GM12892 (cell line): ENCODE measurements around the gene IL4R.
"Not testable (repeated sequence)": the region's sequence is repeated elsewhere in the genome, so short reads cannot be mapped to it uniquely, and the experiment has no call there.

Source experiments
- DNase-seq: peaks from one replicate; pipeline ENCODE4 v3.0.0; 2011; ENCODE audit not compliant: insufficient read length
- FAIRE-seq: peaks from 2 replicates; lab custom pipeline; 2011; peaks lifted over from hg19 to GRCh38; lab: Jason Lieb, UNC
- POLR2A ChIP-seq: IDR thresholded peaks from 2 replicates; pipeline ENCODE4 v1.6.1; 2011; ENCODE audit warnings: low read depth, low read length, control low read depth
- POLR2AphosphoS5 ChIP-seq: IDR thresholded peaks from 2 replicates; pipeline ENCODE4 v1.6.1; 2011; ENCODE audit warnings: low read depth, low read length, control low read depth
- TAF1 ChIP-seq: IDR thresholded peaks from 2 replicates; pipeline ENCODE4 v1.6.1; 2011; ENCODE audit warnings: low read depth, mild to moderate bottlenecking, control low read depth, low read length, borderline replicate concordance

IL4R gene

DNA sequence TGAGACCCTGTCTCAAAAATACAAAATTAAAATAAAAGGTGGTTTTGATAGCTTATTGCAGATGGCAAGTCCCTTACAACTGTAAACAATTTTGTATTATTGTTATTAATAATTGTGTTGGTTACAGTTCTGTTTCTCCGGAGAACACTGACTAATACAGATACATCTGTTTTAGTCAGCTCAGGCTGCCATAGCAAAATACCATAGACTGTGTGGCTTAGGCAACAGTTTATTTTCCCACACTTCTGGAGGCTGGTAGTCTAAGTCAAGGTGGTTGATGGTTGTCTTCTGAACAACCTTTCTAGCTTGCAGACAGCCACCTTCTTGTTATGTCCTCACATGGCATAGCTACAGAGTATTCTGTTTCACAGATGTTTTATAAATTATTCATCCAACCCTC, 74.0 kb downstream of the IL4R start:
- no peak for TF ChIP-seq TAF1
- TF ChIP-seq POLR2A: no peak
- no peak for TF ChIP-seq POLR2AphosphoS5
- FAIRE-seq (peak; percentile 89), DNase-seq (no peak)

DNA sequence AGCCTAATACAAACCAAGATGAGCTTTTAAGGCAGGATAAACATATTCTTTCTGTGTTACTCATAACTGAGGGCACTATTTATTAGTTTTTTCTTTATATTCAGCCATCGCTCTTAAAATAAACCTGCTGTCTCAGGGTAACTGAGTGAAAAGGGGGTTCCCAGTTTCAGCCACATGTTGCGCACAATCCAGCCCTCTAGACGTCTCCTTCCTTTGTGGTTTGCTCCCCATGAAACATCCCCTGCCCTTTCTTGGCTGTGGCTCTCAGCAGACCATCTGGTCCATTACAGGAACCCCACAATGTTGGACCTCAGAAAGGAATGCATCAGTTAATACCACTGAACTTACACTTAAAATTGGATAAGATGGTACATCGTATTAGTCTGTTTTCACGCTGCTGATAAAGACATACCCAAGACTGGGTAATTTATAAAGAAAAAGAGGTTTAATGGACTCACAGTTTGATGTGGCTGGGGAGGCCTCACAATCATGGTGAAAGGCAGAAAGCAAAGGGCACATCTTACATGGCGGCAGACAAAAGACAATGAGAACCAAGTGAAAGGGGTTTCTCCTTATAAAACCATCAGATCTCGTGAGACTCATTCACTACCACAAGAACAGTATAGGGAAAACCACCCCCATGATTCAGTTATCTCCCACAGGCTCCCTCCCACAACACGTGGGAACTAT, 75.6 kb downstream of the IL4R start:
- FAIRE-seq: peak; percentile 89
- TF ChIP-seq TAF1 (no peak), POLR2A (no peak), POLR2AphosphoS5 (no peak)
- DNase-seq: no peak

DNA sequence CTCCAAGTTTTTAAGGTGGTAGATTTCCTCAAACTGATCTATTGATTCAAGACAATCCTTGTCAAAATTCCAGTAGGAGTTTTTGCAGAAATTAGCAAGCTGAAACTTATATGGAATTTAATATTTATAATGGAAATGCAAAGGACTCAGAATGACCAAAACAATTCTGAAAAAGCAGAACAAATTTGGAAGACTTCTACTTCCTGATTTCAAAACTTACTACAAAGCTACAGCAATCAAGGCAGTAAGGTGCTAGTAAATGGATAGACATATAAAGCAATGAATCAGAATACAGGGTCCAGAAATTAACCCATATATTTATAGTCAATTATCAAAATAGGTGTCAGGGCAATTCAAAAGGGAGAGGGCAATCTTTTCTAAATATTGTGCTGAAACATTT, 76.4 kb downstream of the IL4R start:
- TF ChIP-seq POLR2AphosphoS5: no peak
- no peak for TF ChIP-seq POLR2A
- TF ChIP-seq TAF1: no peak
- no peak for FAIRE-seq
- DNase-seq: no peak

DNA sequence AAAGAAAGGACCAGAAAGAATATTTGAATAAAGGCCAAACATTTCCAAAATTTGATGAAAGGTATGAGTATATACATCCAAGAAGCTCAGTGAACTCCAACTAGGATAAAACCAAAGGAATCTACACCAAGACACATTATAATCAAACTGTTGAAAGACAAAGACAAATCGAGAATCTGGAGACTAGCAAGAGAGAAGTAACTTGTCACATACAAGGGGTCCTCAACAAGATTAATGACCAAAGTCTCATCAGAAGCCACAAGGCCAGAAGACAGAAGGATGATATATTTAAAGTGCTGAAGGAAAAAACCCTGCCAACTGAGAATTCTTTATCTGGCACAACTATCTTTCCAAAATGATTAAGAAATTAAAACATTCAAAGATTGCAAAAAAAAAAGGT, 78.9 kb downstream of the IL4R start:
- FAIRE-seq (no peak), DNase-seq (no peak)
- TF ChIP-seq POLR2AphosphoS5 (no peak), TAF1 (no peak), POLR2A (no peak)

DNA sequence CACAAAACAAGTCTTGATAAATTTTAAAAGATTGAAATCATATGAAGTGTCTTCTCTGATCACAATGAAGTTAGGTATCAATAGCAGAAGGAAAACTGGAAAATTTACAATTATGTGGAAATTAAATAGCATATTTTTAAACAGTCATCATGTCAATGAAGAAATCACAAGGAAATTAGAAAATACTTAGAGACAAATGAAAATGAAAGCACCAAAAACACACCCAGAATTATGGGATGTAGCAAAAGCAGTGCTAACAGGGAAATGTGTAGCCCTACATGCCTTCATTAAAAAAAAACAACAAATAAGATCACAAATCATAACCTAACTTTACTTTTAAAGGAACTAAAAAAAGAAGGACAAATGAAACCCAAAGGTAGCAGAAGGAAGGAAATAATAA, 80.7 kb downstream of the IL4R start:
- FAIRE-seq: no peak
- no peak for DNase-seq
- TF ChIP-seq TAF1: no peak
- TF ChIP-seq POLR2AphosphoS5: no peak
- no peak for TF ChIP-seq POLR2A

DNA sequence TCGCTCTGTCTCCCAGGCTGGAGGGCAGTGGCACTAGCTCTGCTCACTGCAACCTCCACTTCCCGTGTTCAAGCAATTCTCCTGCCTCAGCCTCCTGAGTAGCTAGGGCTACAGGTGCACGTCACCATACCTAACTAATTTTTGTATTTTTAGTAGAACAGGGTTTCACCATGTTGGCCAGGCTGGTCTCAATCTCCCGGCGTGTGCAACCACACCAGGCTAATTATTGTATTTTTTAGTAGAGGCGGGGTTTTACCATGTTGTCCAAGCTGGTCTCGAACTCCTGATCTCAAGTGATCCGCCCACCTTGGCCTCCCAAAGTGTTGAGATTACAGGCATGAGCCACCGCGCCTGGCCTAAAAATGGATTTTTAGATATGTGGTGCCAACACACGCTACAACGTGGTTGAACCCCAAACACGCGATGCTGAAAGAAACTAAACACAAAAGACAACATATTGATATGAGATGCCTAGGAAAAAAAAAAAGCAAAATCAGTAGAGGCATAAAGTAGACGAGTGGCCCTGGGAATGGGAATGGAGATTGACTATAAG, 84.6 kb downstream of the IL4R start:
- not testable (repeated sequence) for DNase-seq, FAIRE-seq

DNA sequence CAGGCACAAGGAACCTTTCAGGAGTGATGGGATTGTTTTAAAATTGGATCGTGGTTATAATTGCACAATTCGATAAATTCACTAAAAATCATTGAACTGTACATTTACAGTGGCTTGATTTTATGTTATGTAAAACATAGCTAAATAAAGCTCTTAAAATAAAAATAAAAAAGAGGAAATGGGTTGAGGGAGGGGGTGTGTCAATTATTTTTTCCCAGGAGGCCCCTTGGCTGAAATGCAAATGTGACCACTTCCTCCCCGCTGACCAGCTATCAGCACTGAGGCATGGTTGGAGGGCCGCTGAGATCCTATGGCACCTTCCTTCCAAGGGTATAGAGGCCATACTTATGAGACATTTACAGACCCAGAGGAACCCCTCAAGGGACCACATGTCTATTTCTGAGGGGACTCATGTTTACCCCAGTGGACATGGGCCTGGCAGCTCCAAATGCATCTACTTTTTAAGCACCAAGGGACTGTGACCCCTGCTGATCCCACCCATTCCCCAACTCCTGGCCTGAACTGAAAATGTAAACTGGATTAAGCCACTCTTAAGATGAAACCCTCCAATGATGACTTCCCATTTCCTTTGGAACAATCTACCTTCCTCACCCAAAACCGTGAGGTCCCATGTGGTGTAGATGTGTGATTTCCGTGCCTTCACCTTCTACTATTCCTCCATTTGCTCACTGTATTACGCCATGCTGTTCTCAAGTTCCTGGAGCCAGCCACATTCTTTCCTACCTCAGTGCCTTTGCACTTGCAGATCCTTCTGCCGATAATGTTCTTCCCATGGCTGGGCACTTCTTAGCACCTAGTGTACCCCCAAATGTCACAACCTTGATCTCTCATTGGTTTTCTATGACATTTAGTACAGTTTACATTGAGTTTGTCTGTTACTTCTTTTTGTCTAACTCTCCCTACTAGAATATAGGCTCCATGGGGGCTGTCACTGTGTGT, 85.4 kb downstream of the IL4R start:
- DNase-seq (no peak), FAIRE-seq (peak; percentile 77)
- TF ChIP-seq TAF1 (no peak), POLR2A (no peak; the same call in 1 of the 2 replicates), POLR2AphosphoS5 (peak; percentile 16; the same call in 1 of the 2 replicates)

DNA sequence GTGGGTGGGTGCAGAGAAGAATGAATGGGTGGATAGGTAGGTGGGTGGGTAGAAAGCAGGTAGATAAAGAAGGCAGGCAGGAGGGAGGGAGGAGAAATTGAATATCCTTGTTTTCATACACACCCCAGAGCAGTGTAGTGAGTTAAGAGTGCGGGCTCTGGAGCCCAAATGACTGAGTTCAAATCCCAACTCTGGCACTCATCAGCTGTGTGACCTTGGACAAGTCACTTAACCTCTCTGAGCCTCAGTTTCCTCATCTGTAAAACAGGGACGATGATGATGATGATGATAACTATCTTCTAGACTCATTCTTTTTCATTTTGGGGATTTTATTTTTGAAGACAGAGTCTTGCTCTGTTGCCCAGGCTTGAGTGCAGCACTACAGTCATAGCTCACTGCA, 86.2 kb downstream of the IL4R start:
- TF ChIP-seq POLR2AphosphoS5 (no peak), TAF1 (no peak), POLR2A (no peak)
- DNase-seq (no peak), FAIRE-seq (no peak)

DNA sequence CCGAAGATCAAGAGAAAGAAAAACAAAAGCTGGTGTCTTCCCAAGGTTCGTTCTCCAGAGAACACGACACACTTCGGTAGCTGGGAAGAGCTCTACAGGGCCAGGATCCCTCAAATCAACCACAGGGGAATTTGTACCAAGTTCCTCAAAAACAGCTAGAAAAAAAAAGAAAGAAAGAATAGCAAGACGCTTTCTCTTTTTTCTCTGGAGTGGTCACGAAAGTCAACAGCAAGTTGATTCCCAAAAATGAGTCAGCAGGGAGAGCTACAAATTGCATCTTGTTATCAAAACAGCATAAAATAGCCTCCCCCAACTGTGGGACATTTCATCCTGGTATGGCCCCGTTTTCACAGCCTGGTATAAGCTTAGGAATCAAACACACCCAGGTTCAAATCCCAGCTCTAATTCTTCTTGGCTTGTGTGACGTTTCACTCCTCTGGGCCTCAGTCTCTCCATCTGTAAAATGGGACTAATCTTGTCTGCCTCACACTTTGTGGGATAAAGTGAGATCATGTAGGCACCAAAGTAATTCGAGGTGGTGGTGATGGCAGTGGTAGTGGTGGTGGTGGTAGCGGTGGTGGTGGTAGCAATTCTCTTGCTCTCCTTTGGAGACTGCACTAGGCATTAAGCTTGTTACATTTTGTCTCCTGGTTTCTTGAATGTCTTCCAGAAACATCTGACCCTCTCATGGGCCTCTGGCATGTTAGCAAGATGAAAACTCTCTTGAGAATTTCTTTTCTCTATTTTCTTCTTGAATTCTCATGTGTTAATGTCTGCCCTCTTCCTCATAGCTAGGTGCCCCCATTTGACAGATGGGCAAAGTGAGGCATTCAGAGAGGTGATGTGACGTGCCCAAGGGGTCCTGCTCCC, 87.2 kb downstream of the IL4R start:
- TF ChIP-seq TAF1 (no peak), POLR2A (no peak), POLR2AphosphoS5 (no peak)
- DNase-seq: no peak
- no peak for FAIRE-seq

DNA sequence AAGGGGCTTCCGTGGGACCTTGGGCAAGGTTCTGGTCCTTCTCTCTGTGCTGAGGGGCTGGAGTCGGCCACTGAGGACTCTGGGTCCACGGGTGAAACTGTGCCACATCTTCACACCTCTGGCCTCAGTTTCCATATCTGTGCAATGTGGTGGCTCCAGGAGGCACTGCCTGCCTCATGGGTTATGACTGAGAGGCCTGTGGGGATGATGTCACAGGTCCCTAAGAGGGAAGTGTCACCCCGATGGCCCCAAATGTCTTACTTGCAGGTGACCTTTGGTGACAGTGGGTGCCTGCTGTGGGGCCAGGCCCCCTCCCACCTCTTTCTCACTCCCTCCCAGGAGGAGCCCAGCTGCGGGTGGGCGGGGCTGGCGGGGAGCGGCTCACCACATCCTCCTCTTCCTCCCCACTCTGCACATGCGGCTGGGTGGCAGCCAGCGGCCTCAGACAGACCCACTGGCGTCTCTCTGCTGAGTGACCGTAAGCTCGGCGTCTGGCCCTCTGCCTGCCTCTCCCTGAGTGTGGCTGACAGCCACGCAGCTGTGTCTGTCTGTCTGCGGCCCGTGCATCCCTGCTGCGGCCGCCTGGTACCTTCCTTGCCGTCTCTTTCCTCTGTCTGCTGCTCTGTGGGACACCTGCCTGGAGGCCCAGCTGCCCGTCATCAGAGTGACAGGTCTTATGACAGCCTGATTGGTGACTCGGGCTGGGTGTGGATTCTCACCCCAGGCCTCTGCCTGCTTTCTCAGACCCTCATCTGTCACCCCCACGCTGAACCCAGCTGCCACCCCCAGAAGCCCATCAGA, 88.2 kb downstream of the IL4R start, which contains the start of gene IL21R:
IL21R (plus strand) TSS at position 407 of the 801 bp plus-strand sequence. CDS start 27,898 bp downstream, outside the sequence.
- FAIRE-seq (peak; percentile 98), DNase-seq (peak; percentile 60)
- peak; percentile 96 for TF ChIP-seq POLR2A
- TF ChIP-seq POLR2AphosphoS5: peak; percentile 93
- TF ChIP-seq TAF1: peak; percentile 74
